NCI-H128 (cell line): ENCODE data around the gene CARMIL1.
A peak's percentile ranks its signal among the peaks of the same experiment; 100 is the strongest.
"Not testable (repeated sequence)": the region's sequence is repeated elsewhere in the genome, so short reads cannot be mapped to it uniquely, and the experiment has no call there.

Experiments used
- DNase-seq: peaks from one replicate; lab custom pipeline; 2025; ENCODE audit not compliant: unreplicated experiment; lab: John Stamatoyannopoulos, UW

The CARMIL1 gene

DNA sequence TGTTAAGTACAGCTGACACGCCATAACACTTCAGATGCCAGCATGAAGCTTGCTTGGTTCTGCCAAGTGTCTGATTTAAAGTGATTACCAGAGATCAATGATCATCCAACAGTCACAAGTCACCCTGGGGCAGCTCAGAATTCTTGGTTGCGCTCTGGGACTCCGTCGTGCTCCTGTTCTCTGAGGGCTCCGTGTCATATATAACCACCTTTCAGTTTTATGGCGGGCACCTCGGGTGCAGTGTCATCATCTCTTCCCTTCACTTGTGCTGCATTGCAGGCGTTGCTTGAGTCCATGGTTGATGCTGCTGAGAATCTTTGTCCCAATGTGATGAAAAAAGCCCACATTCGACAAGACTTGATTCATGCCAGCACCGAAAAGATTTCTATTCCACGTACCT is 271.5 kb downstream of the CARMIL1 start:
- no peak for DNase-seq

DNA sequence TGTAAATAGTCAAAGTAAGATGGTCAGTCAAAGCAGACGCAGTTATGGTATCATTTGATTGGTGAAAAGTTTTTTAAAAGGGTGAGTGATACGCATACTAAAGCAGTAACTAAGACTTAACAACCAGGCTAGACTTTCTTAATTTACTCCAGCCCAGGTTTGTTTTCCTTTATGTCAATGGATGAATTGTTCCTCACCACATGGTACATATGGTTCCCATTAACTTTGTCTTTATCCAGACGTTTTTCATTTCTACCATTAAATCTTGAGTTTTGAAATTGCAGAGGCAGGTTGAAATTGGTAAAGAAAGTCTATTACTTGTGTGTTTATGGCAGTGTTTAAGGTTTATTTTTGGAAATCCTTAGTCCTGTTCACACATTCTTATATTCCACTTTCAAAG is 274.3 kb downstream of the CARMIL1 start:
- DNase-seq: no peak

DNA sequence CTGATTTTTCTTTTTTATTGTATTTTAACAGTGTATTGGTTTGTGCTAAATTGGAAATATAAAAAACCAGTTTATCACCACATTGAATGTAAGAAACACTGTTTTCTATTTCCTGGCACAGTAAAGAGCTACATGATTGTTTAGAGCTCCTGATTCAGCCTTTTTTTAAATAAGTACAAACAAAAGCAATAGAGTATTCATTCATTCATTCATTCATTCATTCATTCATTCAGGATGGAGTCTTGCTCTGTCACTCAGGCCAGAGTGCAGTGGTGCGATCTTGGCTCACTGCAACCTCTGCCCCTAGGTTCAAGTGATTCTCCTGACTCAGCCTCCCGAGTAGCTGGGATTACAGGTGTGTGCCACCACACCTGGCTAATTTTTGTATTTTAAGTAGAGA is 276.0 kb downstream of the CARMIL1 start:
- DNase-seq: no peak

DNA sequence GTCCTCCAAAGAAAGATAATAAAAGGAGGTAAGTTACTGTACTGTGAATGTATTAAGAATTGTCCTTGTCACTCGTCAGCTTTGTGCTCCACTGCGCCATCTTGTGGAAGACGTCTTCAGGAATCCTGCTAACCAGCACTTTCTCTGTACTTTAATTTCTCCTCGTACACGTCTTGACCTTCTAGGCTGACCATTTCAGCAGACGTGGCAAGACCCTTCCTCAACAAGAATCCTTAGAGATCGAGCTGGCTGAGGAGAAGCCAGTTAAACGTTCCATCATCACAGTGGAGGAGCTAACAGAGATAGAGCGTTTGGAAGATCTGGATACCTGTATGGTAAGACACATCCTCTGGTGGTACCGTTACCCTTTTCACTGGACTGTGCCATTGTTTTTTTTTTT is 277.3 kb downstream of the CARMIL1 start:
- peak; percentile 21 for DNase-seq

- DNase-seq: no peak
Measured at GRCh38 chr6:25558155-25558817, 279.1 kb downstream of the CARMIL1 start.

- DNase-seq: no peak
Measured at GRCh38 chr6:25560865-25561264, 281.7 kb downstream of the CARMIL1 start.

DNA sequence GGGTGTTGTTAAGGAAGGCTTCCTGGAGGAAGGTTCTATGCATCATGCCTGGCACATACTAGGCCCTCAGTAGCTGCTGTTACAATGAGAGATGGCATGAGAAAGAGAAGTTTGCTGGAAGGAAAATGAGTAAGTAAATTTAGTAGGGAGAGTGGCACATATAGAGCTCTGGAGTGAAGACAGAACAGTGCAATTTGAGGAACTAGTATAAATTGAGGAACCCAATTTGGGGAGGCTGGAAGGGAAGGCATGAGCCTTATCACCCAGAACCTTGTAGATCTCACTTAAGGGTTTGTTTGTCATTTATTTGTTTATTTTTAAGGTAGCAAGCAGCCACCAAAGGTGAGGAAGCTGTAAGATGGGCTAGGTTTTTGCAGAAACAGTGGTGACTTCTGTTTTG is 285.8 kb downstream of the CARMIL1 start:
- DNase-seq: no peak

DNA sequence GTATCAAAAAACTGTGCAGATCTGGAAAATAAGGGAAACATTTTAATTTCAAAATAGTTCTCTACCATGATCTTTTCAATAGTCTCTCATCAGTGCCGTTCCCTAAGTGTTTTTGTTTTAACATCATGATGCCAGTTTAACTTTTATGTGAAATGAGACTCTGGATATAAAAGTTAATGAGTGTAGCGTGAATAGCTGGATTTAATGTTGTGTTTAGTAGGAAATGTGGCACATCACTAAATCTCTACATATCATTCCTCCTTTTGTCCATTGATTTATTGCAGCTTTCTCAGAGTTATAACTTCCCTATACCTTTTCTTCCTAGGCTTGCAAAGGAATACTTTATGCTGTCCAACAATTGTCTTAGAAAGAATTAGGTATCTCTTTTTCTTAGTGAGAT is 291.4 kb downstream of the CARMIL1 start:
- no peak for DNase-seq

- no peak for DNase-seq
Measured at GRCh38 chr6:25576919-25577318, 297.7 kb downstream of the CARMIL1 start.

DNA sequence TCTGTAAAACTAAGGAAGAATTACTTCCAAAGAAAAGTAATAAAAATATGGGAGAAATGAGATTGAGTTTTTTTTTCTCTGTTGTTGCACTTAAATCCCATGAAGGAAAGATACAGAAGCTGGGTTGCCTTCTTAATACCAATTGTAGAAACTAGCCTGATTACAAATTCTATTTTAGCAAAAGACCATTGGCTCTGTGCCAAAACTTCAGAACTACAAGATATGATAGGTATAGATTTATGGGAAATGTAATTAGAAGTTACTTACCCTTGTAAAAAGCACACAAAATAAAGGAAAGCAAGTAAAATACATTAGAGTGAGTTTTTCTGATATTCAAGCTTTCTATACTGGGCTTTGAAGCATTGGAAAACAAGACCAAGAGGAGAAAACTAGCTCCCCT is 299.4 kb downstream of the CARMIL1 start:
- DNase-seq: no peak

GRCh38 chr6:25579391-25579883 is 300.3 kb downstream of the CARMIL1 start:
- no peak for DNase-seq

GRCh38 chr6:25579902-25580495 is 300.8 kb downstream of the CARMIL1 start:
- DNase-seq: no peak

DNA sequence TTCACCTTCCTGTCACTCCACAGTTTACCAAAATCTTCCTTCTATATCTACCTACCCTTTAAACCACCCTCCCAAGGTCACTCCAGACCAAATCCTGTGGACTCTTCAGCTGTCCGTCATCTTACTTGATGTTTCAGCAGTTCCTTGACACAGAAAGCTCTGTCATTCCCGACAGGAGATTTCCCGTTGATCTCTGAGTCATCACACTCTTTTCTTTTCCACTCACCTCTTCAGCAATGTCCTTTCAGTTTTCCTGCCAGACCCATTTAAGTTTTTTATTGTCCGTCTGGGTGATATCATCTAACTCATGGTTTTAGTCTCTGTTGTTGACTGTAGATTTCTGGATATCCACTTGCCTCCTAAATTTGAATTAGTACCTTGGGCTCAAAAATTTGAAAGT is 302.9 kb downstream of the CARMIL1 start:
- no peak for DNase-seq

DNA sequence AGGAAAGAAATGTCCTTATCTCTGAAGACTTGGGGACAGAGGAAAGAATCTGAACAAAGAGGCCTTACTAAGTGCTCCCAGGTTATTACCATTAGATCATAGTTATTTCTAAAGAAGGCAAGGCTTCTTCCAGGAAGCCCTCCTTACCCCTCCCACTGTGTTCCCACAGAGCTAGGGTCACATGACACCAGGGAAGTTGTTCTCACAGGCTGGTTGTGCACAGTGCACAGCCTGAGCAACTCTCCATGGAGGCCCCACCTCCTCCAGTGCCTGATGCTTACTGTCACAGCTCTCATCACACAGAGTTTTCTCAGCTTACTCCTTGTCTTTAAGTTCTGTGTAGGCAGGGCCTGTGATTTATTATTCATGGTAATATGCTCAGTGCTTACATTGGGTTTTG is 303.9 kb downstream of the CARMIL1 start:
- DNase-seq: no peak

- DNase-seq: no peak
Measured at GRCh38 chr6:25583906-25584305, 304.7 kb downstream of the CARMIL1 start.

- DNase-seq: no peak
Measured at GRCh38 chr6:25585225-25585624, 306.1 kb downstream of the CARMIL1 start.

GRCh38 chr6:25586119-25586518 is 306.9 kb downstream of the CARMIL1 start:
- not testable (repeated sequence) for DNase-seq

DNA sequence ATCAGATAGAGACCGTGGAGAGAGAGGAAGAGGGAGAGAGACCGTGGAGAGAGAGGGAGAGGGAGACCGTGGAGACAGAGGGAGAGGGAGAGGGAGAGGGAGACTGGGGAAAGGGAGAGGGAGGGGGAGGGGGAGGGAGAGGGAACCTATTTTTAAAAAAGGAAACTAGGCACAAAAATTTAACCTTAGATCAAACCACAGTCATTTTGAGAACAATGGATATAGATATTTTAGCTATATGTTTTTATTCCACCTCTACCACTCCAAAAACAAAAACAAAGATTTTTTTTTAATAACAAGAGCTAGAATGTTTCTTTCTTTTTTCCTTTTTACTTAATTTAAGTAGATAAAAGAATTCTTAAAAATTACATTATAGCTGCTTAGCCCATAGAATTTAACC is 307.8 kb downstream of the CARMIL1 start:
- no peak for DNase-seq

GRCh38 chr6:25590986-25591385 is 311.8 kb downstream of the CARMIL1 start:
- no peak for DNase-seq

- no peak for DNase-seq
Measured at GRCh38 chr6:25596928-25597818, 318.0 kb downstream of the CARMIL1 start.

DNA sequence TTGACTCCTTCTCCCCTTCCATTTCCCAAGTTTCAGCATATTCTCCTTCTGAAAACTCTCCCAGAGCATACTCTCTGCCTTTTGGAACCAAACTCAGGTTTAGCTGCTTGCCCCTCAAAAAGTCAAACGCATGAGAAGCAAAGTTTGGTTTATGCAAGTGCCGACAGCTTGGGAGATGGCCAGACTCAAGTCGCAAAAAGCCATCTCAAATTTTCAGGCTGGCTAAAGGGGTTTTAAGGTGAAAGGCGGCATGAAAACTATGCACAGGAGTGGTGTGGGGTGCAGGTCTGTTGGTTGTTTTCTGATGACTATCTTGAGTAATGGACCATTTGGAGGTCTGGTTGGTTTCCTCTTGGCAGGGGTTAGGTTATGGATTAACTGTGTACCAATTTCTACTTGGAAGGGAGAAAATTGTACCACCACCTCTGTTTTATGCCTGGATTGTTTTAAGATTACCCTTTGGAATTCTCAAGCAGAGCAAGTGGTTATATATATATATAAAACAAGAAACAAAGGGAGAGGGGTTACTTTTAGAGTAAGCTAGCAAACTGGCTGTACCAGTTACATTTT is 320.4 kb downstream of the CARMIL1 start:
- no peak for DNase-seq
